CD4-positive, alpha-beta T cell treated with Interleukin-17A for 4 hours (primary cell): ENCODE measurements around the gene ACOT13.
"Not testable (repeated sequence)": the region's sequence is repeated elsewhere in the genome, so short reads cannot be mapped to it uniquely, and the experiment has no call there.

ENCODE experiments used
- DNase-seq: peaks from one replicate; pipeline ENCODE4 v3.0.0-alpha.2; 2020; ENCODE audit warnings: mixed read lengths

ACOT13 gene

GRCh38 chr6:24731456-24732134 lies 64.7 kb downstream of the ACOT13 start:
- DNase-seq, result not testable (repeated sequence)

GRCh38 chr6:24734166-24734565 lies 67.3 kb downstream of the ACOT13 start:
- DNase-seq, result no peak

GRCh38 chr6:24734710-24735109 lies 67.8 kb downstream of the ACOT13 start:
- not testable (repeated sequence) for DNase-seq

GRCh38 chr6:24738741-24739140 lies 71.9 kb downstream of the ACOT13 start:
- no peak for DNase-seq

GRCh38 chr6:24740861-24741260 lies 74.0 kb downstream of the ACOT13 start:
- no peak for DNase-seq

GRCh38 chr6:24742216-24742738 lies 75.4 kb downstream of the ACOT13 start:
- DNase-seq, result no peak

- DNase-seq, result no peak
These were observed 76.5 kb downstream of the ACOT13 start for GRCh38 chr6:24743265-24743943.

- no peak for DNase-seq
These were observed 77.1 kb downstream of the ACOT13 start for GRCh38 chr6:24743944-24744335.

- DNase-seq, result no peak
These were observed 78.0 kb downstream of the ACOT13 start for GRCh38 chr6:24744911-24745310.

GRCh38 chr6:24749297-24749696 lies 82.4 kb downstream of the ACOT13 start:
- DNase-seq, result no peak

GRCh38 chr6:24750878-24751277 lies 84.0 kb downstream of the ACOT13 start:
- not testable (repeated sequence) for DNase-seq

- no peak for DNase-seq
These were observed 85.6 kb downstream of the ACOT13 start for GRCh38 chr6:24752503-24752902.

GRCh38 chr6:24752917-24753492 lies 86.1 kb downstream of the ACOT13 start:
- DNase-seq, result no peak

- DNase-seq, result no peak
These were observed 86.7 kb downstream of the ACOT13 start for GRCh38 chr6:24753545-24753944.

- not testable (repeated sequence) for DNase-seq
These were observed 87.5 kb downstream of the ACOT13 start for GRCh38 chr6:24754378-24754777.
